Glutamatergic neuron (in vitro differentiated cells): Measurements from ENCODE around the gene TEDC1. TPM values are rescaled to one million over a fixed set of nuclear protein-coding genes. Genes with fewer than 3 reads are reported as not detected.

Source experiments
- DNase-seq: peaks from one replicate; pipeline ENCODE4 v3.0.0; 2022
- H3K27ac Mint-ChIP-seq: one replicate; pipeline ENCODE4 v1.8.0; 2020; ENCODE audit warnings: mild to moderate bottlenecking, mixed read lengths, inconsistent platforms; ENCODE audit not compliant: unreplicated experiment
- H3K27me3 Mint-ChIP-seq: one replicate; pipeline ENCODE4 v1.8.0; 2020; ENCODE audit warnings: mild to moderate bottlenecking, moderate library complexity, mixed read lengths, inconsistent platforms; ENCODE audit not compliant: unreplicated experiment
- H3K36me3 Mint-ChIP-seq: one replicate; pipeline ENCODE4 v1.8.0; 2020; ENCODE audit warnings: mild to moderate bottlenecking, mixed read lengths, inconsistent platforms; ENCODE audit not compliant: unreplicated experiment
- H3K4me1 Mint-ChIP-seq: one replicate; pipeline ENCODE4 v1.8.0; 2020; ENCODE audit warnings: mild to moderate bottlenecking, low read depth, mixed read lengths, inconsistent platforms; ENCODE audit not compliant: unreplicated experiment
- H3K4me3 Mint-ChIP-seq: one replicate; pipeline ENCODE4 v1.8.0; 2020; ENCODE audit warnings: mild to moderate bottlenecking, mixed read lengths, inconsistent platforms; ENCODE audit not compliant: unreplicated experiment
- H3K9me3 Mint-ChIP-seq: one replicate; pipeline ENCODE4 v1.8.0; 2020; ENCODE audit warnings: mild to moderate bottlenecking, moderate library complexity, mixed read lengths, inconsistent platforms; ENCODE audit not compliant: unreplicated experiment
- CTCF ChIP-seq: fragments of 200-600 bp; sonication (generic); IDR thresholded peaks from one replicate; pipeline ENCODE4 v1.5.0; 2021; ENCODE audit not compliant: partially characterized antibody, unreplicated experiment
- total RNA-seq: library from RNA; stranded (reverse); fragmentation: NEBNext Ultra II Directional; extraction: Animal tissue kit (Norgen Biotek cat#: 25700); gene quantifications from one replicate; pipeline ENCODE4 v1.2.1, GENCODE V29; 2021; ENCODE audit not compliant: unreplicated experiment

Gene TEDC1
- total RNA-seq, 1 donor from 2014 or later: 13.8 TPM

- Mint-ChIP-seq H3K9me3 (peaks cover 9% of the 10 kb centered on the region), H3K4me1 (no peaks in the 10 kb centered on the region), H3K27ac (no peak overlapping the region), H3K36me3 (no peaks in the 10 kb centered on the region), H3K27me3 (peaks cover 14% of the 10 kb centered on the region), H3K4me3 (no peak overlapping the region)
- peak; percentile 28 for DNase-seq
- TF ChIP-seq CTCF: no peak
Measured at GRCh38 chr14:105532735-105533141, 41.7 kb downstream of the TEDC1 start.

- H3K4me3 Mint-ChIP-seq: no peak overlapping the region
Measured at GRCh38 chr14:105533391-105533790, 42.3 kb downstream of the TEDC1 start.

GRCh38 chr14:105533811-105534498 is 42.9 kb downstream of the TEDC1 start:
- no peak for DNase-seq

More at GRCh38 chr14:105533391-105533790, 42.3 kb downstream of the TEDC1 start:
- Mint-ChIP-seq H3K9me3 (peaks cover 11% of the 10 kb centered on the region), H3K27me3 (peaks cover 14% of the 10 kb centered on the region), H3K27ac (no peak overlapping the region), H3K4me1 (no peaks in the 10 kb centered on the region), H3K36me3 (no peaks in the 10 kb centered on the region)
- DNase-seq: no peak
- TF ChIP-seq CTCF: no peak

GRCh38 chr14:105534586-105534985 is 43.5 kb downstream of the TEDC1 start:
- Mint-ChIP-seq H3K9me3 (peaks cover 11% of the 10 kb centered on the region), H3K36me3 (no peaks in the 10 kb centered on the region), H3K27ac (no peak overlapping the region), H3K4me3 (no peak overlapping the region), H3K4me1 (no peaks in the 10 kb centered on the region), H3K27me3 (peaks cover 18% of the 10 kb centered on the region)
- TF ChIP-seq CTCF: no peak
- no peak for DNase-seq

More at GRCh38 chr14:105533811-105534498, 42.9 kb downstream of the TEDC1 start:
- Mint-ChIP-seq H3K36me3 (no peaks in the 10 kb centered on the region), H3K4me1 (no peaks in the 10 kb centered on the region), H3K9me3 (peaks cover 11% of the 10 kb centered on the region), H3K27ac (no peak overlapping the region), H3K27me3 (peaks cover 17% of the 10 kb centered on the region), H3K4me3 (no peak overlapping the region)
- TF ChIP-seq CTCF: no peak

- no peak for DNase-seq
- TF ChIP-seq CTCF: no peak
- Mint-ChIP-seq H3K4me1 (no peaks in the 10 kb centered on the region), H3K9me3 (peaks cover 13% of the 10 kb centered on the region), H3K27me3 (peaks cover 15% of the 10 kb centered on the region), H3K36me3 (no peaks in the 10 kb centered on the region), H3K4me3 (no peak overlapping the region), H3K27ac (no peak overlapping the region)
Measured at GRCh38 chr14:105536051-105536450, 45.0 kb downstream of the TEDC1 start.
